ENCODE measurements around the gene FOXA1. TPM values are rescaled to one million over a fixed set of nuclear protein-coding genes. Genes with fewer than 3 reads are reported as not detected.

The FOXA1 gene
- total RNA-seq, 1 donor from 2014 or later = 0.31 TPM

- intact Hi-C loops (cut with micrococcal nuclease) = loop anchor here (5.0 kb wide), 1 partner anchor 1067 kb away; no protein-coding TSS in a partner anchor
- no peak for DNase-seq (ENCODE audit: low spot score)
- peaks cover 38% of the 10 kb centered on the region for H3K27me3 Mint-ChIP-seq (ENCODE audit: insufficient read depth)
- H3K27ac Mint-ChIP-seq = no peak overlapping the region
- H3K4me3 Mint-ChIP-seq = no peak overlapping the region
- no peaks in the 10 kb centered on the region for H3K4me1 Mint-ChIP-seq (ENCODE audit: low read depth)
- H3K9me3 Mint-ChIP-seq = peaks cover 3% of the 10 kb centered on the region
- H3K36me3 Mint-ChIP-seq (ENCODE audit: low read depth) = peaks cover 2% of the 10 kb centered on the region
Observed at GRCh38 chr14:37584211-37585100, 10.6 kb downstream of the FOXA1 start.

GRCh38 chr14:37583358-37584210, 11.5 kb downstream of the FOXA1 start:
- Mint-ChIP-seq H3K36me3 (ENCODE audit: low read depth) (no peaks in the 10 kb centered on the region), H3K27ac (no peak overlapping the region), H3K27me3 (ENCODE audit: insufficient read depth) (peaks cover 29% of the 10 kb centered on the region), H3K9me3 (no peaks in the 10 kb centered on the region), H3K4me3 (no peak overlapping the region), H3K4me1 (ENCODE audit: low read depth) (no peaks in the 10 kb centered on the region)
- no peak for DNase-seq (ENCODE audit: low spot score)
- intact Hi-C loops (cut with micrococcal nuclease) = loop anchor here (2.0 kb wide), 1 partner anchor 13 kb away; no protein-coding TSS in a partner anchor

GRCh38 chr14:37580146-37580545, 14.9 kb downstream of the FOXA1 start:
- Mint-ChIP-seq H3K27ac (no peak overlapping the region), H3K4me1 (ENCODE audit: low read depth) (no peaks in the 10 kb centered on the region)
- intact Hi-C loops (cut with micrococcal nuclease) = no loop called here

GRCh38 chr14:37579274-37579673, 15.8 kb downstream of the FOXA1 start:
- Mint-ChIP-seq H3K9me3 (no peaks in the 10 kb centered on the region), H3K27ac (no peak overlapping the region), H3K4me3 (no peak overlapping the region), H3K4me1 (ENCODE audit: low read depth) (no peaks in the 10 kb centered on the region), H3K36me3 (ENCODE audit: low read depth) (no peaks in the 10 kb centered on the region), H3K27me3 (ENCODE audit: insufficient read depth) (peaks cover 10% of the 10 kb centered on the region)
- DNase-seq (ENCODE audit: low spot score) = no peak
- intact Hi-C loops (cut with micrococcal nuclease) = no loop called here

More at GRCh38 chr14:37580146-37580545, 14.9 kb downstream of the FOXA1 start:
- H3K36me3 Mint-ChIP-seq (ENCODE audit: low read depth) = no peaks in the 10 kb centered on the region
- H3K27me3 Mint-ChIP-seq (ENCODE audit: insufficient read depth) = peaks cover 11% of the 10 kb centered on the region
- no peak for DNase-seq (ENCODE audit: low spot score)
- H3K9me3 Mint-ChIP-seq = no peaks in the 10 kb centered on the region
- H3K4me3 Mint-ChIP-seq = no peak overlapping the region

GRCh38 chr14:37573356-37573755, 21.7 kb downstream of the FOXA1 start:
- H3K27ac Mint-ChIP-seq = no peak overlapping the region
- H3K27me3 Mint-ChIP-seq (ENCODE audit: insufficient read depth) = no peaks in the 10 kb centered on the region
- no peaks in the 10 kb centered on the region for H3K9me3 Mint-ChIP-seq
- no peaks in the 10 kb centered on the region for H3K36me3 Mint-ChIP-seq (ENCODE audit: low read depth)
- no peak overlapping the region for H3K4me3 Mint-ChIP-seq
- no peak for DNase-seq (ENCODE audit: low spot score)
- intact Hi-C loops (cut with micrococcal nuclease) = no loop called here
- no peaks in the 10 kb centered on the region for H3K4me1 Mint-ChIP-seq (ENCODE audit: low read depth)

- Mint-ChIP-seq H3K4me1 (ENCODE audit: low read depth) (no peaks in the 10 kb centered on the region), H3K36me3 (ENCODE audit: low read depth) (no peaks in the 10 kb centered on the region), H3K27me3 (ENCODE audit: insufficient read depth) (no peaks in the 10 kb centered on the region), H3K27ac (no peak overlapping the region), H3K9me3 (no peaks in the 10 kb centered on the region), H3K4me3 (no peak overlapping the region)
- intact Hi-C loops (cut with micrococcal nuclease) = no loop called here
- DNase-seq (ENCODE audit: low spot score) = no peak
Observed at GRCh38 chr14:37571391-37571790, 23.7 kb downstream of the FOXA1 start.

- H3K4me1 Mint-ChIP-seq (ENCODE audit: low read depth) = no peaks in the 10 kb centered on the region
Observed at GRCh38 chr14:37569729-37570128, 25.3 kb downstream of the FOXA1 start.

GRCh38 chr14:37566811-37567371, 28.2 kb downstream of the FOXA1 start:
- H3K9me3 Mint-ChIP-seq = no peaks in the 10 kb centered on the region
- no peak overlapping the region for H3K4me3 Mint-ChIP-seq
- H3K36me3 Mint-ChIP-seq (ENCODE audit: low read depth) = no peaks in the 10 kb centered on the region
- H3K27me3 Mint-ChIP-seq (ENCODE audit: insufficient read depth) = no peaks in the 10 kb centered on the region
- intact Hi-C loops (cut with micrococcal nuclease) = no loop called here
- no peak for DNase-seq (ENCODE audit: low spot score)
- no peak overlapping the region for H3K27ac Mint-ChIP-seq
- no peaks in the 10 kb centered on the region for H3K4me1 Mint-ChIP-seq (ENCODE audit: low read depth)

More at GRCh38 chr14:37569729-37570128, 25.3 kb downstream of the FOXA1 start:
- intact Hi-C loops (cut with micrococcal nuclease) = no loop called here
- Mint-ChIP-seq H3K27me3 (ENCODE audit: insufficient read depth) (no peaks in the 10 kb centered on the region), H3K4me3 (no peak overlapping the region), H3K9me3 (no peaks in the 10 kb centered on the region), H3K27ac (no peak overlapping the region), H3K36me3 (ENCODE audit: low read depth) (no peaks in the 10 kb centered on the region)
- DNase-seq (ENCODE audit: low spot score) = no peak

- Mint-ChIP-seq H3K27me3 (ENCODE audit: insufficient read depth) (no peaks in the 10 kb centered on the region), H3K36me3 (ENCODE audit: low read depth) (no peaks in the 10 kb centered on the region), H3K9me3 (no peaks in the 10 kb centered on the region), H3K4me1 (ENCODE audit: low read depth) (no peaks in the 10 kb centered on the region), H3K4me3 (no peak overlapping the region), H3K27ac (no peak overlapping the region)
- DNase-seq (ENCODE audit: low spot score) = no peak
- intact Hi-C loops (cut with micrococcal nuclease) = no loop called here
Observed at GRCh38 chr14:37565550-37565949, 29.5 kb downstream of the FOXA1 start.

GRCh38 chr14:37563189-37563588, 31.9 kb downstream of the FOXA1 start:
- no peaks in the 10 kb centered on the region for H3K9me3 Mint-ChIP-seq
- no peak overlapping the region for H3K4me3 Mint-ChIP-seq
- no peak for DNase-seq (ENCODE audit: low spot score)
- H3K27me3 Mint-ChIP-seq (ENCODE audit: insufficient read depth) = no peaks in the 10 kb centered on the region
- no peaks in the 10 kb centered on the region for H3K4me1 Mint-ChIP-seq (ENCODE audit: low read depth)
- intact Hi-C loops (cut with micrococcal nuclease) = no loop called here
- H3K36me3 Mint-ChIP-seq (ENCODE audit: low read depth) = no peaks in the 10 kb centered on the region
- H3K27ac Mint-ChIP-seq = no peak overlapping the region

GRCh38 chr14:37559386-37559785, 35.7 kb downstream of the FOXA1 start:
- intact Hi-C loops (cut with micrococcal nuclease) = no loop called here

GRCh38 chr14:37558740-37559139, 36.3 kb downstream of the FOXA1 start:
- Mint-ChIP-seq H3K36me3 (ENCODE audit: low read depth) (no peaks in the 10 kb centered on the region), H3K9me3 (peaks cover 10% of the 10 kb centered on the region), H3K4me3 (no peak overlapping the region), H3K27ac (no peak overlapping the region), H3K4me1 (ENCODE audit: low read depth) (no peaks in the 10 kb centered on the region), H3K27me3 (ENCODE audit: insufficient read depth) (no peaks in the 10 kb centered on the region)
- no peak for DNase-seq (ENCODE audit: low spot score)
- intact Hi-C loops (cut with micrococcal nuclease) = no loop called here

More at GRCh38 chr14:37559386-37559785, 35.7 kb downstream of the FOXA1 start:
- Mint-ChIP-seq H3K27me3 (ENCODE audit: insufficient read depth) (no peaks in the 10 kb centered on the region), H3K4me1 (ENCODE audit: low read depth) (no peaks in the 10 kb centered on the region), H3K4me3 (no peak overlapping the region), H3K36me3 (ENCODE audit: low read depth) (no peaks in the 10 kb centered on the region), H3K27ac (no peak overlapping the region), H3K9me3 (peaks cover 10% of the 10 kb centered on the region)
- no peak for DNase-seq (ENCODE audit: low spot score)
